ENCODE results near the gene SLC4A5.
"Not testable (repeated sequence)": the region's sequence is repeated elsewhere in the genome, so short reads cannot be mapped to it uniquely, and the experiment has no call there.

Gene SLC4A5

DNA sequence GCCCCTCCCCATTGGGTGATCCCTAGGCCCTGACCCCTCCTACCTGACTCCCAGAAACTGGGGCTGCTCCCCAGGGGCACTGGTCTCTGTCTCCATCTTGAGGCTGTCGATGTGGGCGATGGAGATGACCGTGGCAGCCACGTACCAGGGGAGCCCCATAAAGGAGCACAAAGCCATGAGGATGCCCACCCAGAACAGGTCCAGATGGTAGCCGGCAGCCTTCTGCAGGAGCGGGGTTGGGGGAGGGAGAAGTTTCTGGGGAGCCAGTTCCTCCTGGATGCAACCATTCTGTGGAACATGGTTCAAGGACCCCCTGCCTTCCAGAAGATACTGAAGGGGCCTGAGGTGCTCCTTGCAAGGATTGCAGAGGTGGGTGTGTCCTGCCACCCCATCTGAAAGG is 110.8 kb downstream of the SLC4A5 start:
- no peak for DNase-seq (ENCODE audit: low read depth)

DNA sequence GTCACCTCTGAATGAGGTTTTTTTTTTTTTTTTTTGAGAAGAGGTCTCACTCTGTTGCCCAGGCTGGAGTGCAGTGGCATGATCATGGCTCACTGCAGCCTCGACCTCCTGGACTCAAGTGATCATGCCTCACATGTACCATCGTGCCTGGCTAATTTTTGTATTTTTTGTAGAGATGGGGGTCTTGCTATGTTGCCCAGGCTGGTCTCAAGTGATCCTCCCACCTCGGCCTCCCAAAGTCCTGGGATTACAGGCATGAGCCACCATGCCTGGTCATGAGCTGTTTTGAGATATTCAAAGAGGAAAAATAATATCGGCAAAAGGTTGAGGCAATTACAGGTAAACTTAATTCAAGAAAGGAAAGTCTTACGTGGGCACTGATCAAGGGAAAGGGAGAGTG is 113.4 kb downstream of the SLC4A5 start:
- not testable (repeated sequence) for DNase-seq (ENCODE audit: low read depth)

GRCh38 chr2:74228772-74229171 is 114.4 kb downstream of the SLC4A5 start:
- no peak for DNase-seq (ENCODE audit: low read depth)

DNA sequence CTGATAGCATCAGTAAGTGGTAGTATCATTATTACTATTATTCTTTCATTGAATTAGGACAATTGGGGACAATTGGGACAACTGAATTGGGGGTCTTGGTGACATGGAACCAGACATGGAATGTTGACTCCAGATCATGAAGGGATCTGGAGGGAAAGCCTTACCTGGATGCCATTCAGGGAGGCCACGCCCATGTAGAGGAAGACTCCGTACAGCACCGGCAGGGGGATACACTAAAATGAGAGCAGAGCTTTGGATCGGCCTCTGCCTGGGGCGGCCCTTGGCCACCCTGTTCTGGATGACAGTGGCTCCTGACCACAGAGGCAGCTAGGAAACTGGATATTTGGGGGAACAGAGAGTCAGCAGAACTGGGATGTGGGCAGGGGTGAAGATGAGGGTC is 115.6 kb downstream of the SLC4A5 start:
- no peak for DNase-seq (ENCODE audit: low read depth)

DNA sequence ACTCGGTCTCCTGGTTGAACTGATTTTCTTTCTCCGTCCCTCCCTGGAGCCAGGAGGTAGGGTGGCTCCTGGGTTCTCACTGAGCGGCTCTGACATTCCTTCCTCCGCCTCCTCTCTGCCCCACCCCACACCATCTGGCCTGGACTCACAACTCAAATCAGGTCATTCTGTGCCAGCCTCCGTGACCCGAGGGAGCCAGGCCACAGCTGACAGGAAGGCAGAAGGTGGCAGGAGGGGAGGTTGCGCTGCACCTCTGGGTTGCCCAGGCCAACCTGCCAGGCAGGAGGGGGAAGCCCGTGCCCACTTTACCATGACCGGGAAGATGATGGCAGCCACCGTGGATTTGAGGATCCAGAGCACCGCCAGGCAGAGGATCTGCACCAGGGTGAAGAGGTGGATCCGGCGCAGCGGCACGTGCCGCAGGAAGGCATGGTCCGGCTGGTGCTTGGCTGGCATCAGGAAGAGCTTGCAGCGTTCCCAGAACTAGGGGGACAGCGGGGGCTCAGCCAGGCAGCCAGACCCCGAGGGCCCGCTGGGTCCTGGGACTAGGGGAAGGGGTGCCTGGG is 116.5 kb downstream of the SLC4A5 start:
- DNase-seq (ENCODE audit: low read depth) = no peak

- no peak for DNase-seq (ENCODE audit: low read depth)
Observed at GRCh38 chr2:74225698-74226459, 117.3 kb downstream of the SLC4A5 start.

- no peak for DNase-seq (ENCODE audit: low read depth)
Observed at GRCh38 chr2:74223941-74224770, 119.1 kb downstream of the SLC4A5 start.

GRCh38 chr2:74222300-74222650 is 120.9 kb downstream of the SLC4A5 start:
- DNase-seq (ENCODE audit: low read depth) = no peak

DNA sequence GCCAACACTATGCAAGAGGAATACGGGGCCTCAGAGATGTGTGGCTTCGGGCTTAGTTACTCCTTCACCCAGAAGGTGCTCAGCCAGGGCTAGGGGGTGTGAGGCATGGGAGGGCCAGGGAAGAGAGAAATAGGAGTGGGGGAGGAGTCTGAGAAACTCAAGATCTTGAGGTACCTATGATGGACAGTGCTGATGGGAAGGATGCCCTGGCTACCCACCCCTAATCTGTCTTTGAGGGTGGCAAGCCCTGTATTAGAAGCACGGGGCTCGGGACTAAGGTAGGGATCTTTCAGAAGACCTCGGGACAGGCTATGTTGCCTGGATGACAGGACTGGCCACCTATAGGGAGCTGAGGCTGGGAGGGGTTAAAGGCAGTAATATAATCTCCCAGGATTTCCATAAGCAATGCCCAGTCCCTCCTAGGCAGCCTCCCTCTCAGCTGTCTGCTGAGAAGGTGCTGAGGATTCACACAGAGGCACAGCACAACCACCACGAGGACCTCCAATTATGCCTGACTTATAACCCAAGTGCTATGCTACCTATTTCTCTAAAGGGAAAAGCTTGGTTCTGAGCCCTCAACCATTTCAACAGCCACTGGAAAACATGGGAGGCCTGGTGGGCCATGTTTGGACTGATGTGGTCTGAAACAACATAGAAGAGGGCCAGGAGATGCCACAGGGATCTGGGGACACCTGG is 121.5 kb downstream of the SLC4A5 start:
- no peak for DNase-seq (ENCODE audit: low read depth)

DNA sequence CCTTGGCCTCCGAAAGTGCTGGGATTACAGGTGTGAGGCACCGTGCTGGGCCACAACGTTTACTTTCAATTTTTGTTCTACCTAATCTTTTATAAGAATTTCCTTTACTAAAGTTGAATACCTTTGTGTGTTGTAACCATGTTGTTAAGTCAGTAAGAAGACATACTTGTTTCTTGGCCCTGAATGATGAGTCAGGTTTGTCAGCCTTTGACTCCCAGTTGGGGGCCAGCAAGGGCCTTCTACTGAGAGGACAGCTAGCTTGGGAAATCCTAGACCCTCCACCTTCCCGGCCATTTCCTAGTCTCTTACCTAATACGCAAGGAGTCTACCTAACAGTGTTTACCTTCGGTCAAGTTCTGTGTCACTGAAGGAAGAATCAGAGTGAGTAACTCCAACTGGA is 122.1 kb downstream of the SLC4A5 start:
- no peak for DNase-seq (ENCODE audit: low read depth)

- DNase-seq (ENCODE audit: low read depth) = no peak
Observed at GRCh38 chr2:74219846-74220486, 123.2 kb downstream of the SLC4A5 start.

DNA sequence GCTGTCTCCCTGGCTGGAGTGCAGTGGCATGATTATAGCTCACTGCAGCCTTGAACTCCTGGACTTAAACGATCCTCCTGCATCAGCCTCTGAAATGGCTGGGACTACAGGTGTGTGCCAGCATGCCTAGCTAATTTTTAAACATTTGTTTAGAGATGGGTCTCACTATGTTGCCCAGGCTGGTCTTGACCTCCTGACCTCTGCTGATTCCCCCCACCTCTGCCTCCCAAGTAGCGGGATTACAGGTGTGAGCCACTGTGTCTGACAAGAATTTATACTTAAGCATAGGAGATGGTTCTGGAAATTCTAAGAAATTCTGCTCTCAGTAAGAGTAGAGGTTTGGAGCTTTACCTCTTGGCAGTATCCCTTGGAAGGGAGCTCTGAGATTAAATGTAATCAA is 126.6 kb downstream of the SLC4A5 start:
- no peak for DNase-seq (ENCODE audit: low read depth)

DNA sequence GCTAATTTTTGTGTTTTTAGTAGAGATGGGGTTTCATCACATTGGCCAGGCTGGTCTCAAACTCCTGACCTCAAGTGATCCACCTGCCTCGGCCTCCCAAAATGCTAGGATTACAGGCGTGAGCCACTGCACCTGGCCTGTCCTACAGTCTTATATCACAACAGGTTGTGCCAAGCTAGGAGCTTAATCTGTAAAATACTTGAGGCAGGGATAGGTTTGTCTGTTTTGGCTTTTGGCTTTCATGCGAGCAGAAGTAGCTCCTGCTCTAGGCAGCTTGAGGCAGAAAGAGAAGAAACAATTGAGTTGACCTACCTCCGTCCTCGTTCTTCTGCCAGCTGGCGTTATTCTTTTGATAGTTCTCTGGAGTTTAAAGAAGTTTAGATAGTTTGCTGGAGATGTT is 127.4 kb downstream of the SLC4A5 start:
- DNase-seq (ENCODE audit: low read depth) = not testable (repeated sequence)

GRCh38 chr2:74212702-74213410 is 130.4 kb downstream of the SLC4A5 start:
- no peak for DNase-seq (ENCODE audit: low read depth)

DNA sequence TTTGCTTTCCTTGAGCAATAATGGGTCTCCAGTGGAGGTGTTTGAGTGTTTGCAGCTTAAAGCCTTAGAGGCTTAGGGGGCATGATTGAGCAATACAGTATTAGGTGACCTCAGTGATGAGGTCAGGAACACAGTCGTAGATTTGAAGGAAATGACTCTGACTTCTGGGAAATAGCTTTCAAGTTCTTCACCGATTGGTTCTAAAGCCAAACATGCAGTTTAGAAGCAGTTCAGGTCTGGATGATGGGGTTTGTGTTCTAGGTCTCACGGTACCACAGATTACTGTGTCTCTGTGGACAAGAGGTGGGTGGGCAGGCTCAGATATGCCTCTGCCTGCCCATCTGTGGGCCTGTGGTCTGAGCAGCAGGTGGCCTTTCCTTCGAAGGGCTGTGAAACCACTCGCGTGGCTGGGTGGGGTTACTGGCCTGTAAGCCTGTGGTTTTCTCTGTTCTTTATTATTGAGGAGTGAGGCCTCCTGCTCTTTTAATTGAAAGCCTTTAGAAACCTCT is 137.0 kb downstream of the SLC4A5 start:
- no peak for DNase-seq (ENCODE audit: low read depth)

GRCh38 chr2:74205596-74205995 is 137.6 kb downstream of the SLC4A5 start:
- DNase-seq (ENCODE audit: low read depth) = no peak

GRCh38 chr2:74205113-74205512 is 138.1 kb downstream of the SLC4A5 start:
- DNase-seq (ENCODE audit: low read depth) = no peak

DNA sequence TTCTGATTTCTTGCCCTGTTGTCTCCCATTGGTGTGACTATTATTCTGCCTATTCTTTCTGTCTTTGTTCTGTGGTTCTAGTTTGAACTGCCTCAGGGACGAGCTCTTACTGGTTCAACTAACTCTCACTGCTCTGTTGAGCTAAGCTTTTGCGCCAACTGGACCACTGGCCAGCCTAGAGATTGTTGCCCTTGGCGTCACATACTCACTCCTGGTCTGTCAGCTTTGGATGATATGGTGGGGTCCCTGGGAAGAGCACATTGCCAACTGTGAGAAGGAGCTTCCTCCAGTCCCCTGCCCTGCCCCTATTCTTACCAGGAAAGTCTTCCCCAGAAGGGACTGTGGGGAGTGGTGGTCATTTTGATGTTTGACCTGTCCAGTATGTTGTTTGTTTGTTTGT is 138.8 kb downstream of the SLC4A5 start:
- DNase-seq (ENCODE audit: low read depth) = no peak

DNA sequence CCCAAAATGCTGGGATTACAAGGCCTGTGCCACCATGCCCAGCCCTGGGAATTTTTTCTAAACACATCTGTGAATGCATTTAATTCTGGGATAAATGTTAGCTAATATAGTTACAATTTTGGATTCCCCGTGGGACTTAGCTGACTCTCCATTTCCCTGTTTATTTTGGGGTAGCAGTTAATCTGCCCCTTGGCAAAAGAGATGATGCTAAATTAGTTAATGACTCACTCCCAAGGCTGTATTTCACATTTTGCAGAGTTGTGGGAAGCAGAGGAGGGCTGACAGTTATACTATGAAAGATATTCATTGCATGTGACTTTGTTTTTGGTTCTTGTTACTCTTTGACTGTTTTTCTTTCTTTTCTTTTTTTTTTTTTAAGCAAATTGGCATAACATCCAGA is 141.6 kb downstream of the SLC4A5 start:
- no peak for DNase-seq (ENCODE audit: low read depth)

DNA sequence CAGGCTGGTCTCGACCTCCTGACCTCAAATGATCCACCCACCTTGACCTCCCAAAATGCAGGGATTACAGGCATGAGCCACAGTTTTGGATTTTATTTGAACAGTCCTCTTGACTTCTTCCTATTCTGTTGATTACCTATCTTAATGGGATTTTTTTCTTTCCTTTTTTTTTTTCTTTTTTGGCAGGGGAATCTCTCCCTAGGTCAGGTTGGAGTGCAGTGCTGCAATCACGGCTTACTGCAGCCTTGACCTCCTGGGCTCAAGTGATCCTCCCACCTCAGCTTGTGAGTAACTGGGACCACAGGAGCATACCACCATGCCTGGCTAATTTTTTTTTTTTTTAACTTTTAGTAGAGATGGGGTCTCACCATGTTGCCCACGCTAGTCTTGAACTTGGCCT is 142.0 kb downstream of the SLC4A5 start:
- no peak for DNase-seq (ENCODE audit: low read depth)

- no peak for DNase-seq (ENCODE audit: low read depth)
Observed at GRCh38 chr2:74199871-74200305, 143.3 kb downstream of the SLC4A5 start.

Data from stimulated activated CD8-positive, alpha-beta memory T cell treated with anti-CD3 and anti-CD28 coated beads, Interleukin-15, amount 100 ng/mL, for 1 hour (primary cell).